Neural crest cell (in vitro differentiated cells): Measurements from ENCODE around the gene NPAS3. TPM values are rescaled to one million over a fixed set of nuclear protein-coding genes. Genes with fewer than 3 reads are reported as not detected.

Experiments used
- DNase-seq: peaks from one replicate; pipeline ENCODE4 v3.0.0; 2021; ENCODE audit warnings: low read depth, mixed read lengths, low spot score
- H3K27ac Mint-ChIP-seq: one replicate; pipeline ENCODE4 v1.8.0; 2021; ENCODE audit warnings: mild to moderate bottlenecking, mixed read lengths; ENCODE audit not compliant: unreplicated experiment
- H3K27me3 Mint-ChIP-seq: 2 replicates; pipeline ENCODE4 v1.8.0; 2021; ENCODE audit warnings: low read depth, mild to moderate bottlenecking, mixed read lengths
- H3K36me3 Mint-ChIP-seq: 2 replicates; pipeline ENCODE4 v1.8.0; 2021; ENCODE audit warnings: low read depth, mild to moderate bottlenecking, mixed read lengths
- H3K4me1 Mint-ChIP-seq: 2 replicates; pipeline ENCODE4 v1.8.0; 2021; ENCODE audit warnings: mixed read lengths
- H3K4me3 Mint-ChIP-seq: one replicate; pipeline ENCODE4 v1.8.0; 2021; ENCODE audit warnings: mild to moderate bottlenecking, mixed read lengths
- H3K9me3 Mint-ChIP-seq: 2 replicates; pipeline ENCODE4 v1.8.0; 2021; ENCODE audit warnings: mixed read lengths
- total RNA-seq: library from RNA; stranded (reverse); gene quantifications from 2 replicates; pipeline ENCODE4 v1.2.1, GENCODE V29; 2021
- TF ChIP-seq, protein P1 (sequence below): fragments of 200-600 bp; sonication (generic); conservative IDR thresholded peaks from 2 replicates; pipeline ENCODE4 v1.5.0; 2021; ENCODE audit warnings: antibody characterized with exemption, mild to moderate bottlenecking

The NPAS3 gene
- total RNA-seq, 1 donor from 2014 or later: 18.2 TPM

DNA sequence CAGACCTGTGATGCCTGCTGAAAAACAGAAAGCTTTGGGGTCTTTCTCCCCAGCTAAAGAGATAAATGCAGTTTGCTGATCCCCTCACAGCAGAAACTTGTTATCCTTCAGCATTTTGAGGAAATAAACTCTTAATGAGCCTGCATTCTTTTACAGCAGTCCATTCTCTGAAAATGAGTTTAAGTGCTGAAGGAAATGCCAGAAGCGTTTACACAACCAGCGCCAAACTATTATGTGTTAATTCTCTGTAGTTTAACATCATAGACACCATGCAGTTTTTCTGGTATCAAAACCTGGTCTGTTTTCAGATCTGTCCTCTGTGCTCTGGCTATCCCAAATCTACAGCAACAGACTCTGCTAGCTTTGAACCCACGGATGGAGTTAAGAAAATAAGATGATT is 291.3 kb downstream of the NPAS3 start:
- peaks cover 12% of the 10 kb centered on the region for H3K4me1 Mint-ChIP-seq
- TF ChIP-seq, protein P1, sequence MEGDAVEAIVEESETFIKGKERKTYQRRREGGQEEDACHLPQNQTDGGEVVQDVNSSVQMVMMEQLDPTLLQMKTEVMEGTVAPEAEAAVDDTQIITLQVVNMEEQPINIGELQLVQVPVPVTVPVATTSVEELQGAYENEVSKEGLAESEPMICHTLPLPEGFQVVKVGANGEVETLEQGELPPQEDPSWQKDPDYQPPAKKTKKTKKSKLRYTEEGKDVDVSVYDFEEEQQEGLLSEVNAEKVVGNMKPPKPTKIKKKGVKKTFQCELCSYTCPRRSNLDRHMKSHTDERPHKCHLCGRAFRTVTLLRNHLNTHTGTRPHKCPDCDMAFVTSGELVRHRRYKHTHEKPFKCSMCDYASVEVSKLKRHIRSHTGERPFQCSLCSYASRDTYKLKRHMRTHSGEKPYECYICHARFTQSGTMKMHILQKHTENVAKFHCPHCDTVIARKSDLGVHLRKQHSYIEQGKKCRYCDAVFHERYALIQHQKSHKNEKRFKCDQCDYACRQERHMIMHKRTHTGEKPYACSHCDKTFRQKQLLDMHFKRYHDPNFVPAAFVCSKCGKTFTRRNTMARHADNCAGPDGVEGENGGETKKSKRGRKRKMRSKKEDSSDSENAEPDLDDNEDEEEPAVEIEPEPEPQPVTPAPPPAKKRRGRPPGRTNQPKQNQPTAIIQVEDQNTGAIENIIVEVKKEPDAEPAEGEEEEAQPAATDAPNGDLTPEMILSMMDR: no peak
- no peaks in the 10 kb centered on the region for H3K27me3 Mint-ChIP-seq
- DNase-seq: no peak
- no peaks in the 10 kb centered on the region for H3K36me3 Mint-ChIP-seq
- no peak overlapping the region for H3K27ac Mint-ChIP-seq
- no peak overlapping the region for H3K4me3 Mint-ChIP-seq
- H3K9me3 Mint-ChIP-seq: no peaks in the 10 kb centered on the region

DNA sequence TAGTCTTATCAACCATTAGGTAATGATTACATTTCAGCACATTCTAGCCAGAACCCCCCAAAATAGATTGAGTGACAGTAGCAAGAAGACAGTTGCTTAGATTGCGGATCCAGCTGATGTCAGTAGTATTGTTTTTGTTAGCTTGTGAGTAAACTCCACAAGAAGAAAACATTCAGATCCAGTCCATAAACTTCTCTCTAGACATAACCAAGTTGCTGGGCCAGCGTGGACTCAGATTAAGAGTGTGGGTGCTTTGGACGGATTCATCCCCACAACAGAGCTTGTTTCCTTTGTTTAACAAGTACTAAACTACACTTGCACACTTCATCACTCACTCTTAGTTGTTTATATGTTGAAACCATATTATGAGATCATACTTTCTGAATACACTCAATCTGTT is 293.4 kb downstream of the NPAS3 start:
- no peak for DNase-seq
- no peaks in the 10 kb centered on the region for H3K9me3 Mint-ChIP-seq
- no peak overlapping the region for H3K4me3 Mint-ChIP-seq
- H3K36me3 Mint-ChIP-seq: no peaks in the 10 kb centered on the region
- H3K27me3 Mint-ChIP-seq: no peaks in the 10 kb centered on the region
- TF ChIP-seq, protein P1: no peak
- H3K27ac Mint-ChIP-seq: no peak overlapping the region
- H3K4me1 Mint-ChIP-seq: peaks cover 12% of the 10 kb centered on the region

DNA sequence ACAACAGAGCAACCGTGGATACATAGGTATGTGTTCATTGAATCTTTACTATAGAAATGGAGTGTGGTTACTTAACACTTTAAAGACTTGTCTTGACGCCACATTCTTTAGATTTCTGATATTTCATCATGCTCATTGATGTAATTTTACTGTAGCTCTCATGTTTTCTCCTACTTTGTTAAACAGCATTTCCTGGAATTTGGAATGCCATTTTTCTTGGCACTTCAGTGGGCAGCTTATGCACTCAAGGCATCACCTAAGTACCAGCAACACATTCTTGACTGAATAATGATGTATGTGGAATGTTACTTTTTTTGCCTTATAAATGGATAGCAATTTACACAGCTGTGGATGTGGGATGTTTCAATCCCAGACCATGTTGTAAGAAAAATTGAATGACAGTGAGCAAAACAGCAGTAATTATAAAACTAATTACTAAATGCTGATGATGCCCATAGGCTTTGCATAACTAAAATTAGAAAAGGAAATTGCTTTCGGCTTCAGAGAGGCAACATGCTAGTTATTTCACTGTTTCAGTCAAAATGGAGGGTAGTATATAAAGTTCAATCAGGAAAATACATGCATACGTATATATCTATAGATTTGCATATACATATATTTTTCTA is 298.5 kb downstream of the NPAS3 start:
- H3K4me1 Mint-ChIP-seq: peaks cover 3% of the 10 kb centered on the region
- no peaks in the 10 kb centered on the region for H3K36me3 Mint-ChIP-seq
- H3K9me3 Mint-ChIP-seq: no peaks in the 10 kb centered on the region
- no peak for DNase-seq
- H3K27ac Mint-ChIP-seq: no peak overlapping the region
- H3K27me3 Mint-ChIP-seq: no peaks in the 10 kb centered on the region
- TF ChIP-seq, protein P1: no peak
- no peak overlapping the region for H3K4me3 Mint-ChIP-seq

DNA sequence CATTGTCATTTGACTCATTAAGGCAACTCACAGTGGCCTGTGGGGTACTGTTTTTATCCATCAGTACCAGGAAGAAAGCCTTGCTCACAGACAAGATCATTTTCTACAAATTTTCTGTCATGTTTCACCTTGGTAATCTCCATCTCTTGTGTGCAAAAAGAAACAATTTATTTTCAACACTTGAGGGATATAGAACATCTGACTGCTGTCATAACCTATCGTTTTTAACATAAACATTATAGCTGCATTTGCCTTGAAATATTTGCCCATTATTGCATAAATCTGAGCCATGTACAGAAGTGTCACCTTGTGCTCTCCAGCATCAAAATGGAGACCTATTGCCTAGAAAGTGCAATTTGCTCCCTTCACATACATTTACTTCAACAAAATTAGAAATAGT is 300.8 kb downstream of the NPAS3 start:
- no peak for DNase-seq
- no peak overlapping the region for H3K27ac Mint-ChIP-seq
- no peaks in the 10 kb centered on the region for H3K27me3 Mint-ChIP-seq
- H3K36me3 Mint-ChIP-seq: no peaks in the 10 kb centered on the region
- no peaks in the 10 kb centered on the region for H3K9me3 Mint-ChIP-seq
- H3K4me1 Mint-ChIP-seq: peaks cover 3% of the 10 kb centered on the region
- TF ChIP-seq, protein P1: no peak
- H3K4me3 Mint-ChIP-seq: no peak overlapping the region

DNA sequence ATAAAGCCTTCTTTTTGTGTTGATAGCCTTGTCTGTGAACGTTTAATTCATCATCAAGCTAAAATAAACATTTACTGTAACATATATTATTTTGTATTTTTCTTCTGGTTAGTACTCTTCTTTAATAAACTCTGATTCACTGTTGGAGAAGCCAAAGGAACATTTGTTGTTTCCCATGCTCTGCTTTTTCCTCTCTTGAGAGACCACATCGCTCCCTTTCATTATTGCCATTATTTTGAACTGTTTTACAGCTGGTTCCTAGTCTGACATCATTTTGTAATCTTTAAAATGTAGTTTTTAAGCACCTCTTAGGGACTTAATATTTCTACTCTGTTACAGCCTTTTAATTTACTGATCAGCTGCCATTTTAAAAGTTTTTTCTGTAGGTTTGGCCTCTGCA is 301.8 kb downstream of the NPAS3 start:
- H3K9me3 Mint-ChIP-seq: peaks cover 2% of the 10 kb centered on the region

More for the DNA sequence above, 301.8 kb downstream of the NPAS3 start:
- DNase-seq: no peak
- H3K27me3 Mint-ChIP-seq: no peaks in the 10 kb centered on the region
- H3K4me3 Mint-ChIP-seq: no peak overlapping the region
- H3K36me3 Mint-ChIP-seq: peaks cover 2% of the 10 kb centered on the region
- TF ChIP-seq, protein P1: no peak
- H3K4me1 Mint-ChIP-seq: peaks cover 3% of the 10 kb centered on the region
- no peak overlapping the region for H3K27ac Mint-ChIP-seq
